ENCODE data around the gene DMAP1.

DMAP1 gene

DNA sequence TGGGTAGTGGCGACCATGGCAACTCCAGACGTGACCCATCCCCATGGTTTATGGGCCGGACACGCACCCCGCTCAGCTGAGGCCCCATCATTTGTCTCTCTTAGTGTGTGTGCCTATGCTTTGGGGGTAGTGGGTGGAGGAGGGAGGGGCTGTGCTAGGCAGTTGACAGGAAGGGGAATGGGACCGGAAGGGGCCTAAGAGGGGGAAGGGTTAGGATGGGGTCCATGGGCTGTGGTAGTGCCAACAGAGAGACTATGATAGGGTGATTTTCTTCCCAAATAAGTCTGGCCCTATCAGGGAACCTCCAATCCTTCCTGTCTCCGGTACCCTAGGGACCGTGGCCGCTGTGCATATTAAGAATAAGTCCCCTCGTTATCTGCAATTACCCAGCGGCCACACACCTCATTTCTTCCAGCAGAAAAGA lies 9.9 kb downstream of the DMAP1 start:
- Histone ChIP-seq H3K9me3 (ENCODE audit: insufficient read depth, low read length) (no peaks in the 10 kb centered on the region), H3K27me3 (ENCODE audit: low read depth, low read length) (no peaks in the 10 kb centered on the region), H2AFZ (ENCODE audit: low read depth, low read length) (no peak overlapping the region), H4K20me1 (ENCODE audit: insufficient read depth, low read length) (no peaks in the 10 kb centered on the region), H3K4me2 (ENCODE audit: low read length) (no peak overlapping the region), H3K4me3 (ENCODE audit: low read length) (no peak overlapping the region), H3K27ac (ENCODE audit: low read length) (no peak overlapping the region), H3K4me1 (ENCODE audit: low read length) (no peaks in the 10 kb centered on the region), H3K9ac (ENCODE audit: low read length) (no peak overlapping the region), H3K36me3 (replicated peaks; ENCODE audit: low read depth, low read length) (no peaks in the 10 kb centered on the region), H3K79me2 (ENCODE audit: low read length) (no peaks in the 10 kb centered on the region)
- TF ChIP-seq, protein P1, sequence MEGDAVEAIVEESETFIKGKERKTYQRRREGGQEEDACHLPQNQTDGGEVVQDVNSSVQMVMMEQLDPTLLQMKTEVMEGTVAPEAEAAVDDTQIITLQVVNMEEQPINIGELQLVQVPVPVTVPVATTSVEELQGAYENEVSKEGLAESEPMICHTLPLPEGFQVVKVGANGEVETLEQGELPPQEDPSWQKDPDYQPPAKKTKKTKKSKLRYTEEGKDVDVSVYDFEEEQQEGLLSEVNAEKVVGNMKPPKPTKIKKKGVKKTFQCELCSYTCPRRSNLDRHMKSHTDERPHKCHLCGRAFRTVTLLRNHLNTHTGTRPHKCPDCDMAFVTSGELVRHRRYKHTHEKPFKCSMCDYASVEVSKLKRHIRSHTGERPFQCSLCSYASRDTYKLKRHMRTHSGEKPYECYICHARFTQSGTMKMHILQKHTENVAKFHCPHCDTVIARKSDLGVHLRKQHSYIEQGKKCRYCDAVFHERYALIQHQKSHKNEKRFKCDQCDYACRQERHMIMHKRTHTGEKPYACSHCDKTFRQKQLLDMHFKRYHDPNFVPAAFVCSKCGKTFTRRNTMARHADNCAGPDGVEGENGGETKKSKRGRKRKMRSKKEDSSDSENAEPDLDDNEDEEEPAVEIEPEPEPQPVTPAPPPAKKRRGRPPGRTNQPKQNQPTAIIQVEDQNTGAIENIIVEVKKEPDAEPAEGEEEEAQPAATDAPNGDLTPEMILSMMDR (IDR thresholded peaks at IDR 0.05; ENCODE audit: low read depth, low read length), result no peak
- no peak for TF ChIP-seq EZH2phosphoT487 (IDR thresholded peaks at IDR 0.05; ENCODE audit: low read depth)

DNA sequence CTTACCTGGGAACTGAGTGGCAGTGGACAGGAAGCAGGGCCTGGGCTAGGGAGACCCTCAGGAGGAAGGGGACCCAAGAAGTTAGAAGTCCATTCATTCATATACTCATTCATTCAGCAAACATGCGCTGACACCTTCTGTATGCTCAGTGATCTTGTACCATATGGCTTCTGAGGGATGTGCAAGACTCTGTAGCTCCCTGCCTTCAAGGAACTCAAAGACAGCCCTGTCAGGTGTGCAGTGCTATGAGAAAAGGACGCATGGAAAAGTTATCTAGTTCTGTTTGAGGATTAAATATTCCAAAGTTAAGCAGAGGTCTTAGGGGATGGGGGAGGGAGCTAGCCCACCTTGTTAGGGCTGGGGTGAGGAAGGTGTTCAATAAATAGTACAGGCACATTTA lies 12.5 kb downstream of the DMAP1 start:
- Histone ChIP-seq H3K4me2 (ENCODE audit: low read length) (no peak overlapping the region), H3K4me3 (ENCODE audit: low read length) (no peak overlapping the region), H3K36me3 (replicated peaks; ENCODE audit: low read depth, low read length) (no peaks in the 10 kb centered on the region), H2AFZ (ENCODE audit: low read depth, low read length) (no peak overlapping the region), H3K4me1 (ENCODE audit: low read length) (no peaks in the 10 kb centered on the region), H3K9ac (ENCODE audit: low read length) (no peak overlapping the region), H3K79me2 (ENCODE audit: low read length) (no peaks in the 10 kb centered on the region), H4K20me1 (ENCODE audit: insufficient read depth, low read length) (no peaks in the 10 kb centered on the region), H3K27ac (ENCODE audit: low read length) (no peak overlapping the region), H3K9me3 (ENCODE audit: insufficient read depth, low read length) (no peaks in the 10 kb centered on the region), H3K27me3 (ENCODE audit: low read depth, low read length) (no peaks in the 10 kb centered on the region)
- TF ChIP-seq, protein P1 (IDR thresholded peaks at IDR 0.05; ENCODE audit: low read depth, low read length), result no peak
- TF ChIP-seq EZH2phosphoT487 (IDR thresholded peaks at IDR 0.05; ENCODE audit: low read depth), result no peak

DNA sequence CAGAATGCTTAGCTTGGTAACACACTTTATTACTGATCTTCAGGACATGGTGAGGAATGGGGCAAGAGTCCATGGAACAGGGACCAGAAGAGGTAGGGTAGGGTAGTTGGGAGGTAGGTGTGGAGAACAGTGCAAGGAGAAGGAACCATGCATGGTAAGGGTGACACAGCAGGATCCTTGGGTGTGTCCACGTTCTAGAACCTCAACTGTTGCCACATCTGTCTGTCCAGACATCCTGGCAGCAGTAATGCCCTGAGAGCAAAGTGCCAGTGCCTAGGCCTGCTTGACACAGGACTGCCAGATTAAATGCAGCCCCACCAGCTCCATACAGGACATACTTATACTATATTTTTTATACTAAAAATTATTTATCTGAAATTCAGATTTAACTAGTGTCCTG lies 13.9 kb downstream of the DMAP1 start:
- no peaks in the 10 kb centered on the region for H3K79me2 ChIP-seq (ENCODE audit: low read length)
- TF ChIP-seq, protein P1 (IDR thresholded peaks at IDR 0.05; ENCODE audit: low read depth, low read length), result no peak
- TF ChIP-seq EZH2phosphoT487 (IDR thresholded peaks at IDR 0.05; ENCODE audit: low read depth), result no peak
- H3K9ac ChIP-seq (ENCODE audit: low read length), result no peak overlapping the region
- no peak overlapping the region for H2AFZ ChIP-seq (ENCODE audit: low read depth, low read length)
- no peak overlapping the region for H3K4me3 ChIP-seq (ENCODE audit: low read length)
- no peaks in the 10 kb centered on the region for H4K20me1 ChIP-seq (ENCODE audit: insufficient read depth, low read length)
- no peak overlapping the region for H3K4me2 ChIP-seq (ENCODE audit: low read length)
- no peaks in the 10 kb centered on the region for H3K4me1 ChIP-seq (ENCODE audit: low read length)
- H3K36me3 ChIP-seq (replicated peaks; ENCODE audit: low read depth, low read length), result no peaks in the 10 kb centered on the region
- no peak overlapping the region for H3K27ac ChIP-seq (ENCODE audit: low read length)
- no peaks in the 10 kb centered on the region for H3K27me3 ChIP-seq (ENCODE audit: low read depth, low read length)
- H3K9me3 ChIP-seq (ENCODE audit: insufficient read depth, low read length), result no peaks in the 10 kb centered on the region

DNA sequence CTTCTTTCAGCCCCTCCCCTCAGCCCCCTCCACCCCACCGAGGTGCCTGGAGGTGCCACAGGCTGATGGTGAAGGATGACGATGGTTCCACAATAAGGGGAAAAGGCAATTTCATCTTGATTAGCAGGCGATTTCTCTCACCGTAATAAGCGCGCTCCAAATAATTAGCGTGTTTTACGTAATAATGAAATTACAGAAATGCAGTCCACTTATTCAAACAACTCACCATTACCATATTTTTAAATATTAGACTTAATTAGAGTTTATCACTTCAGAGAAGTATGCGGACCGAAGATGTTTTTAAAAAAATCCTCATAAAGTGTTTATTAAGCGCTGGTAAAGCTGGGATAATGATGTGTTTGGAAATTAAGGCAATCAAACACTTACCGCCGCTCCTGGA lies 14.9 kb downstream of the DMAP1 start:
- no peaks in the 10 kb centered on the region for H3K79me2 ChIP-seq (ENCODE audit: low read length)
- H4K20me1 ChIP-seq (ENCODE audit: insufficient read depth, low read length), result no peaks in the 10 kb centered on the region
- no peaks in the 10 kb centered on the region for H3K27me3 ChIP-seq (ENCODE audit: low read depth, low read length)
- no peak overlapping the region for H3K27ac ChIP-seq (ENCODE audit: low read length)
- H2AFZ ChIP-seq (ENCODE audit: low read depth, low read length), result no peak overlapping the region
- H3K4me1 ChIP-seq (ENCODE audit: low read length), result no peaks in the 10 kb centered on the region
- no peaks in the 10 kb centered on the region for H3K36me3 ChIP-seq (replicated peaks; ENCODE audit: low read depth, low read length)
- no peak overlapping the region for H3K9ac ChIP-seq (ENCODE audit: low read length)
- H3K4me3 ChIP-seq (ENCODE audit: low read length), result no peak overlapping the region
- TF ChIP-seq, protein P1 (IDR thresholded peaks at IDR 0.05; ENCODE audit: low read depth, low read length), result no peak
- no peak for TF ChIP-seq EZH2phosphoT487 (IDR thresholded peaks at IDR 0.05; ENCODE audit: low read depth)
- no peak overlapping the region for H3K4me2 ChIP-seq (ENCODE audit: low read length)
- no peaks in the 10 kb centered on the region for H3K9me3 ChIP-seq (ENCODE audit: insufficient read depth, low read length)

Data from OCI-LY3 (cell line).